Astrocyte (in vitro differentiated cells and primary cell): ENCODE measurements around the gene CHADL.

Experiments used
- EZH2 ChIP-seq: IDR thresholded peaks from 2 replicates; pipeline ENCODE4 v1.6.1; 2012; ENCODE audit warnings: mild to moderate bottlenecking, low read length, inconsistent platforms; ENCODE audit not compliant: insufficient read depth
- TF ChIP-seq, protein P1 (sequence below): IDR thresholded peaks from 2 replicates; pipeline ENCODE4 v1.5.1; 2011; ENCODE audit warnings: low read depth, mild to moderate bottlenecking, inconsistent platforms, low read length, moderate library complexity; ENCODE audit not compliant: insufficient read depth

DNA sequence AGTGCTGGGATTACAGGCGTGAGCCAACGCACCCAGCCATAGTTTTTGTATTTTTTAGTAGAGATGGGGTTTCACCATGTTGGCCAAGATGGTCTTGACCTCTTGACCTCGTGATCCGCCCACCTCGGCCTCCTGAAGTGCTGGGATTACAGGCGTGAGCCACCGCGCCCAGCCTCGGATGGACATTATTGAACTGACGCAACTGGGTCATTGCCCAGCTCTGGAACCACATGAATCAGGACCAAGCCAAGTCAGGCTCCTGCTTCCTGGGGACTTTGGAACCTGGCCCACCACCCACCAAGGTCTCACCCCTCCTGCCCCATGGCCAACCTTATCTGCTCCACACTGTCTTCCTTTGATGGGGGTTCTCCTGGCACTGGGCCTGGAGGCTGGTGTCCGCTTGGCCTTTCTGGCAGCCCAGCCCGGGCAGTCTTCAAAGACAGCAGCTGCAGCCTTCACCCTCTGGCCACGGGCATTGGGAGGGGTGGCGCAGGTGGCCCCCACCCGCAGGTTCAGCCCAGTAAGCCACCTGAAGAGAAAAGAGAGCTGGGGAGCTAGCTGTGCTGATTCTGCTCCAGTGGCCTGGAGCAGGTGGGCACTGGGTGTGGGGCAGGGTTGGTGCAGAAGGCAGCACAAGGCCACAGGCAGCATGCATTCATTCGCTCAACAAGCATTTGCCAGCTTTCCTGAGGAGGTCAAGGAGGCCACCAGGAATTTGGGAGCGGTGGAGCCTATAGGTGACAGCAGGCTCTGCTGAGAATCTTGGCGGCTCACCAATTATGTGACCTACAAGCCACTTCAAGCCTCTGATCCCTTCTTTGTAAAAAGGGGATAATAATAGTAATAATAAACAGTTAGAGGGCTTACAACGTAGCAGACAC, 5.7 kb downstream of the CHADL start:
- TF ChIP-seq, protein P1, sequence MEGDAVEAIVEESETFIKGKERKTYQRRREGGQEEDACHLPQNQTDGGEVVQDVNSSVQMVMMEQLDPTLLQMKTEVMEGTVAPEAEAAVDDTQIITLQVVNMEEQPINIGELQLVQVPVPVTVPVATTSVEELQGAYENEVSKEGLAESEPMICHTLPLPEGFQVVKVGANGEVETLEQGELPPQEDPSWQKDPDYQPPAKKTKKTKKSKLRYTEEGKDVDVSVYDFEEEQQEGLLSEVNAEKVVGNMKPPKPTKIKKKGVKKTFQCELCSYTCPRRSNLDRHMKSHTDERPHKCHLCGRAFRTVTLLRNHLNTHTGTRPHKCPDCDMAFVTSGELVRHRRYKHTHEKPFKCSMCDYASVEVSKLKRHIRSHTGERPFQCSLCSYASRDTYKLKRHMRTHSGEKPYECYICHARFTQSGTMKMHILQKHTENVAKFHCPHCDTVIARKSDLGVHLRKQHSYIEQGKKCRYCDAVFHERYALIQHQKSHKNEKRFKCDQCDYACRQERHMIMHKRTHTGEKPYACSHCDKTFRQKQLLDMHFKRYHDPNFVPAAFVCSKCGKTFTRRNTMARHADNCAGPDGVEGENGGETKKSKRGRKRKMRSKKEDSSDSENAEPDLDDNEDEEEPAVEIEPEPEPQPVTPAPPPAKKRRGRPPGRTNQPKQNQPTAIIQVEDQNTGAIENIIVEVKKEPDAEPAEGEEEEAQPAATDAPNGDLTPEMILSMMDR = no peak
- no peak for TF ChIP-seq EZH2
